OCI-M1 (cell line): ENCODE data around the gene RANBP10.
"Not testable (repeated sequence)": the region's sequence is repeated elsewhere in the genome, so short reads cannot be mapped to it uniquely, and the experiment has no call there.

Experiments
- DNase-seq: peaks from one replicate; lab custom pipeline; 2025; lab: John Stamatoyannopoulos, UW

Gene RANBP10

DNA sequence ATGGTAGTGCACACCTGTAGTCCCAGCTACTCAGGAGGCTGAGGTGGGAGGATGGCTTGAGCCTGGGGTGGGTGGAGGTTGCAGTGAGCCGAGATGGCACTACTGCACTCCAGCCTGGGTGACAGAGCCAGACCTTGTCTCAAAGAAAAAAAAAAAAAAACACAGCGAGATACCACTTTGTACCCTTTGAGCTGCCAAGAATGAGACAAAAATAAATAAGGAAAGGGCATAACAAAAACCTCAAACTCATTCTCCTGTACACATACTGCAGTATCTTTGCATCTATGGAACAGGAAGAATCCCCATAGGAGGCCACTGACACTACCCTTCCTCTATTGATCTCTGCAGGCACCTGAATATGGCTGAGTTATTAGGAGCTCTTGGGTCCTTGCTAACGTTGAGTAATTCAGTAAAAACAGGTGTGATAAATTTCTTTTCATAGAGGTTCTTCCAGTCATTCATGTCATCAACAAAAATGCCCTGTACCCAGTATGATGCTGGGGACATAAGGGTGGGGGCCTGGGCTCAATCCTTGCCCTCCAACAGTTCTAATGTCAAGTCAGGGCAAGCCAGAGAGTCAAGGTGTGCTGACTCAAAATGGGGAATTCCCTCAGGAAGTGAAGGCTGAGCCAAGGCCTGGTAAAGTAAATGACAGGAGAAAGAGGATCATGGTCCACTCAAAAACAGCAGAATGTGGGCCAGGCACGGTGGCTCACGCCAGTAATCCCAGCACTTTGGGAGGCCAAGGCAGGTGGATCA, 26.9 kb downstream of the RANBP10 start:
- no peak for DNase-seq

DNA sequence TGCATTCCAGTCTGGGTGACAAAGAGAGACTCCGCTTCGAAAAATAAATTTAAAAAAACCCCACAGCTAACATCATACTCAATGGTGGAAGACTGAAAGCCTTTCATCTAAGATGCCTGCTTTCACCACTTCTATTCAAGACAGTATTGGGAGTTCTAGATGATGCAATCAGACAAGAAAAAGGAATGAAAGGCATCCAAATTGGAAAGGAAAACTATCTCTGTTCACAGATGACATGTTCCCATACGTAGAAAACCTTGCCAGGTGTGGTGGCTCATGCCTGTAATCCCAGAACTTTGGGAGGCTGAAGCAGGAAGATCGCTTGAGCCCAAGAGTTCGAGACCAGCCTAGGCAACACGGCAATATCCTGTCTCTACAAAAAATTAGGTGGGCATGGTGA, 31.1 kb downstream of the RANBP10 start:
- no peak for DNase-seq

DNA sequence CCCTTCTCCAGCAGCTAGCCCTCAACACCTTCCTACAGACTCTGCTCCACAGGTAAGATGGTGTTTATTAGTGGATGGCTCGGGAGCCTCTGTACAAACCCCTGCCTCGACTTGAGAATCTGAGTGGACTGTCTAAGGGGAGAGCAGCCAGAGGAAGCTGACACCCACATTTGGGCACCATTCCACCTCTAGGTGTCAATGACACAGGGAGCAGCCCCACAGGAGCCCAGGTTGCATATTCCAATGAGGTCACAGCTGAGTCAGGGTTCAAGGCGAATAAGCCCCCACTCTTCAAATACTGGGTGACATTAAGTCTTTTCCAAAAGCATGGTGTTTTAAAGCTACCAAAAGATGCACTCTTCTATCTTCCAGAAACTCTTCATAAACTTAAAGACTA, 31.9 kb downstream of the RANBP10 start:
- DNase-seq, result no peak

DNA sequence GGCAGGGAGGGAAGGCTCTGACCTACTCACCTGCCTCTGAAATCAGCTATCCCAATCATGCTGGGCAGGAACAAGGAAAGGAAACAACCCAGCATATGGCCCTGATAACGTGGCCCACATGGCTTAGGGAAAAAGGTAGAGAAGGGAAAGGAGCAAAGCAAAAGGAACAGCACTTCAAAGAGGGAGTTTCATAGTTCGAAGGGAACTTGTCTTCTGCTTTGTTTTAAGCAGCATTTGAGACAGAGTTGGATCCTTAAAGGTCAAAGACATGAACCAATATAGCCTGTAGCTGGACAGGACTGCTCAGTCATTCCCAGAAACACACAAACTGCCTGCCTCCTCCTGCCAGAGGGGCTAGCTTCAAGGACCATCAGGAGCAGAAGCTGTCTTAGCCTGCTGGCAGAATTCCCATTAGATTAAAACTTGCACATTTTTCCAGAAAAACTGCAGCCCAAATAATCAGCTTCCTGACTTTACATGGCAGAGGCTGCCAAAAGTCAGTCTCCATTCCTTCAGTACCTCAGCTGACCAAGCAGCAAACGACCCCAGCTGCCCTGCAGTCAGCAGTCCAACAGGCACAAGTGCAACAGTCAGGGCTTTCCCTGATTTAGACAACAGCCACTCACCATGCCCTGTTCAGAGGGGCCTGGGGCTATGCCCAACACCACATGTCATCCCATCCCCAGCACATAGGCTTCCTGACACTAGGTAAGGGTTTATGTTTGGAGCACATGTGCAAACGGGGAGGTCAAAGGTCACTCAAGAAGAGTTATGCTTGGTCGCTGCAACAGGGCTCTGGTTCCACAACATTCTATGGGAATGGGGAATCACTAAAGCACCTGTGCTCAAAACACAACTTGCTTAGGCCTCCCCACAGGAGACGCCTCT, 32.5 kb downstream of the RANBP10 start:
- no peak for DNase-seq

DNA sequence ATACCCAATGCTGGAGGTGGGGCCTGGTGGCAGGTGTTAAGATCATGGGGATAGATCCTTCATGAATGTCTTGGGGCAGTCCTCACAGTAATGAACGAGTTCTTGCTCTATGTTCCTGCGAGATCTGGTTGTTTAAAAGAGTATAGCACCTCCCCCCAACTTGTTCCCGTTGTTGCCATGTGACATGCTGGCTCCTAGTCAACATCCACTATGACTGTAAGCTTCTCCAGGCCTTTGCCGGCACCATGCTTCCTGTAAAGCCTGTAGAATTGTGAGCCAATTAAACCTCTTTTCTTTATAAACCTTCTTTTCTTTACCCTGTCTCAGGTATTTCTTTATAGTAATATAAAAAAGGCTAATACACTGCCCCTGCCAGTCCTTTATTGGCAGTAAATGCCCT, 33.3 kb downstream of the RANBP10 start:
- no peak for DNase-seq

DNA sequence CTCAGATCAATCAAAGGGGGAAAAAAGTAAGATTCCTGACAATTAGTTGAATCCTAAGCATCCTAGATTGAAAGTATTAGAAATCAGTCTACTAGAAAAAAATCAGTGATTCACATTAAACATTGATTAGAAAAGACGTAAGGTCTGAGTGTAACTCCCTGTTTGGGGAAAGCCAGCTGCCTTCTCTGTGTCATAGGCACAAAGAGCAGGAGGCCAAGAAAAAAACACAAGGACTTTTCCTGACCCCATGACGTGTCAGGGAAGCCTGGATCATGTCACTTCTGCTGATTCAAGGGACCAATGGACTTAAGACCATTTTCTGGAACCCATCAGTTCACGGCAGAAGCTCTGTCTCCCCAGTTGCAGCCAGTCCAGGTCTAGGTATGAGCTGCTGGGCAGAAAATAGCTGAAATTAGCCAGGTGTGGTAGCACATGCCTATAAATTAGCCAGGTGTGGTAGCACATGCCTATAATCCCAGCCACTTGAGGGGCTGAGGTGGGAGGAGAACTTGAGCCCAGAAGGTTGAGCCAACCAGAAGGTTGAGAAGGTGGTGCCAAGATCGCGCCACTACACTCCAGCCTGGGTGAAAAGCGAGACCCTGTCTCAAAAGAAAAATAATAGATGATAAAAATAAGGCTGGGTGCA, 35.9 kb downstream of the RANBP10 start:
- no peak for DNase-seq

DNA sequence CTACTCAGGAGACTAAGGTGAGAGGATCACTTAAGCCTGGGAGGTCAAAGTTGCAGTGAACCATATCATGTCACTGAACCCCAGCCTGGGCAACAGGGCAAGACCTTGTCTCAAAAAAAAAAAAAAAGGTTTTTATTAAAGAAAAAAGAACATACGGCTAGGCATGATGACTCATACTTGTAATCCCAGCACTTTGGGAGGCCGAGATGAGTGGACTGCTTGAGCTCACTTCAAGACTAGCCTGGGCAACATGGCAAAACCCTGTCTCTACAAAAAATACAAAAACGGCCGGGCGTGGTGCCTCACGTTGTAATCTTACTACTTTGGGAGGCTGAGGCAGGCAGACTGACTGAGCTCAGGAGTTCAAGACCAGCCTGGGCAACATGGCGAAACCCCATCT, 38.4 kb downstream of the RANBP10 start:
- no peak for DNase-seq

DNA sequence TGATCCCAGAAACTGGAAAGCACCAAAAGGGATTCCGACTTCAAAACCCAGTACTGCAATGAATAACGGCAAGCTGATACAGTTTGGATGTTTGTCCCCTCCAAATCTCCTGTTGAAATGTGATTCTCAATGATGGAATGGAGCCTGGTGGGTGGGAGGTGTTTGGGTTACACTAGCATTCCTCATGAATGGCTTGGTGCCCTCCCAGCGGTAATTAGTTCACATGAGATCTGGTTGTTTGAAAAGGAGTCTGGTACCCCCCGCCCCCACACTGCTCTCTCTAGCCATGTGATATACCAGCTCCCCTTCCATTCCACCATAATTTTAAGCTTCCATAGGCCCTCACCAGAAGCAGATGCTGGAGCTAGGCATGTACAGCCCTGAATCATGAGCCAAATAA, 40.1 kb downstream of the RANBP10 start:
- DNase-seq, result no peak

DNA sequence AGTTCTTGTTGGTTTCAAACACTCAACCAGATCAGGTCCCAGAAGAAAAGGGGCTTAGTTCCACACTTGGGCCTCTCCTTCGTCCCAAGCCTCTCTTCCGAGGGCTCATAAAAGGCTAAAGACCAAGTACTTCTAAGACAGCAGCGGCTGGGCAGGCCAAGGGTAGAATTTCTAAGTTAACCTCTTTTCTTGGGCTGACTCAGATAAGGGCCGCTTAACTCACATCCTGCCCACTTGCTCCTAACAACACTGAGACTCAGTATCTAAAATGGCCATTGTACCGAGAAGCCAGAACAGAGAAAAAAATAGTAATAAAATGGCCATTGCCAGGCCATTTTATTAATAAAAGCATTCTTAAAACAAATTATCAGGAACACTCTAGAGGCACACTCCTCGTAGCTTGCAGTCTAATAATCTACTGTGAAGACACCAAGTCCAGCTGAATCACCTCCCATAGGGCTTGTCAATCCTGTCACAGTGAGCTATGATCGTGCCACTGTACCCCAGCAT, 42.1 kb downstream of the RANBP10 start:
- DNase-seq, result no peak

DNA sequence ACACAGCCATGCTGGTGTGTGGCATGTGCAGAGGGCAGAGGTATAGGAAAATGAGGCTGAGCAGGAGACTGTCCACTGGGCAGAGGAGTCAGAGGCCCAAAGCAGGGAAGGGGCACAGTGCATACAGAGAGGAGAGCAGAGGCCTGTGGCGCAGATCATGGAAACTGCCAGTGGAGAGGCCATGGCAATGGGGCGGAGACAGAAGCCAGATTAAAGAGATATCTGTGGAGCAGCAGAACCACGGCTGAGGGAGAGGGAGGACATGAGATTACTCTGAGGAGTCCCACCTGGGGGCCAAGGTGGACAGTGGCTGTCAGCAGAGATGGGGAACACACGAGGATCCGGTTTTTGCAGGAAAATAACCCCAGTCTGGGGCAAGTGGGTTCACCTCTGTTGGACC, 43.3 kb downstream of the RANBP10 start:
- no peak for DNase-seq

DNA sequence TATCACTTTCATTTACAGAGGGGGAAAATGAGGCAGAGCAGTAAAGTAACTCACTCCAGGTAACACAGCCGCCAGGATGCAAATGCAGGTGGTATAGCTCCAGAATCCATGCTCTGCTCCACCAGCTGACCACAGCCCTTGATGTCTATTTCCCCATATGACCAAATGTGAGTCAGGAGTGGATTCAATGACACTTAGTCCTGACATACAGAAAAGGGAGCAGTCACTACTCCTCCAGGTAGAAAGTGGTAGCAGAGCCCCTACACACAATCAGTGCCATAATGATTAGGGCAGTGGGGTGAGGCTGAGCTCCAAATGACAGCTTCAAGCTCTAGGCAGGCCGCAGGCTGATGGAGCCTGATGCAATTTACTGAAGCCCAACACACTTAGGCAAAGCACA, 44.0 kb downstream of the RANBP10 start:
- no peak for DNase-seq

DNA sequence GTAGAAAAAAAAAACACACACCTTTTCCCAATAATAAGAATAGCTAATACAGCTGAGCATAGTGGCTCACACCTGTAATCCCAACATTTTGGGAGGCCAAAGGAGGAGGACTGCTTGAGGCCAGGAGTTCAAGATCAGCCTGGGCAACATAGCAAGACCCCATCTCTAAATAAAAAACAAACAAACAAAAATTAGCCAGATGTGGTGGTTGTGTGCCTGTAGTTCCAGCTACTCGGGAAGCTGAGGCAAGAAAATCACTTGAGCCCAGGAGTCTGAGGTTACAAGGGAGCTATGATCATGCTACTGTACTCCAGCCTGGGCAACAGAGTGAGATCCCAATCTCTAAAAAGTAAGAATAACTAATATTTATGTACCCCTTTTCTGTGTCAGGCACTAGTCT, 44.4 kb downstream of the RANBP10 start:
- no peak for DNase-seq

DNA sequence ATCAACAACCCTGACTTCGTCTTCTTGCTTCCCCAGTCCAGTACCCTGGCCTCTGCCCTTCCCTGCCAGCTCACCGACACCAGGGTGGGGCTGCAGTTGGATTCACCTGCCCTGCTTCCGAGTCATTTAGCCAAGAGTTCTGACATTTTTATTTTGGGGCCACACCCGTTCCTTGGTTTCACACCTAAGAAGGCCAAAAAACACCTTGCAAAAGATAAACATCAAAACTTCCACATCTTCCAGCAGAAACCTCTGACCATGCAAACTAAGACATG, 45.5 kb downstream of the RANBP10 start:
- DNase-seq, result no peak

DNA sequence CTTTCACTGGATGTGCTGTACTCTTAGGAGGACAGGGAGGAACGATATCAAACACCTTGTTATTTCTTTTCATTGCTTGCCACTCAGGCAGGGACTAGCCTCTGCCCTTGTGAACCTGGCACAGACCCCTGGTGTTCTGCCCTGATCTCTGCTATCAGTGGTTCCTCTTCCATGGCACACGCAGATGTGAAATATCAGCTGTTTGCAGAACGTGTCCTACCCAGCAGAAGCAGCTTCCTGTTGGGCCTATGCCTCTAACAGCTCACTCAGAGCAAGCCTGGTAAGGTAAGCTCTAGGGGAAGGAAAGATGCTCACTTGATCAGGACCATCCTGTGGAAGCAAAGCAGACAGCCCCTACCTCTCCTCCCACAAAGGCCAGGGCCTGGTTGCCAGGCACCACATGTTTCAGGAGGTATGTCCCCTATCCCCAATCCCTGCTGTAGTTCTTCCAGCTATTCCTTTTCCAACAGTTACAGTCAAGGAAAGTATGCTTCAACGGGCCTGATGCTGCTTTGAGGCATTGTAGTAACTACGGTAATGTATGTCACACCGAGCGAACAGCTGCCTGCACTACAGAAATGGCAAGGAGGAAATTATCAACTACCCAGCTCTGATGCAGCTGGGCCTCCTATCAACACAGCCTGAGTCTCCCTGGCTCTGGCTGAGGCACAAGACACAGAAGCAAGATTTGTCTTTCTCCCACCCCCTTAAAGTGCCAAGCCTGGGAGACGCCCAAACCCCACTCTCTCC, 46.0 kb downstream of the RANBP10 start:
- no peak for DNase-seq

DNA sequence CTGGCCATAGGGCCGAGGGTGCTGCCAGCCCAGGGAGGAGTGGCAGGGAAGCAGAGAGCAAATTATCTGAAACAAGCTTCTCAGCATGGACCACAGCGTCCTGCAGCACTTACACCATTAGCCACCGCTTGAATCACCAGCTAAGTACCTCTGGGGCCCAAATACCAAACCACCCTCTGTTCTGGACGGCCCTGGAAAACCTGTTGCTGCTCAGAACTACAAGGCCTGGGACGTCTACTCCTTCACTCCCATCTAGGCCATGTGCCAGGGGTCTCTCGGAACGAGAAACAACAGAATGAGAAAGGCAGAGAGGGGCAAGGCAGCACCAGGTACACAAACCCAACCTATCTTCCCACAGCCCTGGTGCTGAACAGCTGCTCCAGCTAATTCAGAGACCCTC, 47.4 kb downstream of the RANBP10 start:
- DNase-seq, result no peak

DNA sequence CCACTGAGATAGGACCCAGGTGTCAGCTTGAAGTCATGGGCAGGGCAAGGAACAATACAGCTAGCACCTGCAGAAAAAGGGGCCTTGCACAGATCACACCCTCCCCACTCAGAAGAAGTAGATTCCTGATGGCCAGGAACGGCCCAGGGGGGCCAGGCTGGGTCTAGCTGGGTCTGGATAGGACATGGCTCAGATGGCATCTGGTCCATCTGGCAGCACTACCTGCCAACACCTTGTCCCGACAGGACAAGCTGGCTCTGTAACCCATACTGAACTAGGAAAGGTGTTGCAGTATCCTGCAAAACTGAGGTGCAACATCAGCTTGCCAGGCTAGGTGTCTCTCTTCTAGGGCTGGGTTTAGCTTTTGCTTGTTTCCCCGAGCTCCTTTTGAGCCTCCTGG, 48.4 kb downstream of the RANBP10 start:
- no peak for DNase-seq

DNA sequence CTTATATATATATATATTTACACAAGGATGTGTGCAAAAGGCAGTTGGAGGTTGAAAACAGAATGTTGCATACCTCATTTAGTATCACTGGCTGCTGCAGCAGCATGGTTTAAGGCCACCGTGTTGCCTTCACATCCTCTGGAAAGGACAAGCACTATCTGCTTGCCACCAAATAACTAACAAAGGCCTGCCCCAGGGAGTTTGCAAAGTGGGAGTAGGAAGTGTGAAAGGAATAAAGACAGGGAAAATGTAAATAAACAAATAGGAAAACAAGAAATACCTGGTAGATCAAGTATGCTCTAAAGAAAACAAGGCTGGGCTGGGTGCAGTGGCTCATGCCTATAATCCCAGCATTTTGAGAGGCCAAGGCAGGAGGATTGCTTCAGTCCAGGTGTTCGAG, 53.7 kb downstream of the RANBP10 start:
- no peak for DNase-seq

DNA sequence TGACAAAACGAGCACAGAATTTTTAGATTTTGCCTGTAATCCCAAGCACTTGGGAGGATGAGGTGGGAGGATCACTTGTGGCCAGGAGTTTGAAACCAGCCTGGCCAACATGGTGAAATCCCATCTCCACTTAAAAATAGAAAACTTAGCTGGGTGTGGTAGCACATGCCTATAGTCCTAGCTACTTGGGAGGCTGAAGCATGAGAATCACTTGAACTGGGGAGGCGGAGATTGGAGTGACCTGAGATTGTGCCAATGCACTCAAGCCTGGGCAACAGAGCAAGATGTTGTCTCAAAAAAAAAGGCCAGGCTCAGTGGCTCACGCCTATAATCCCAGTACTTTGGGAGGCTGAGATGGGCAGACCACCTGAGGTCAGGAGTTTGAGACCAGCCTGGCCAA, 55.0 kb downstream of the RANBP10 start:
- not testable (repeated sequence) for DNase-seq

DNA sequence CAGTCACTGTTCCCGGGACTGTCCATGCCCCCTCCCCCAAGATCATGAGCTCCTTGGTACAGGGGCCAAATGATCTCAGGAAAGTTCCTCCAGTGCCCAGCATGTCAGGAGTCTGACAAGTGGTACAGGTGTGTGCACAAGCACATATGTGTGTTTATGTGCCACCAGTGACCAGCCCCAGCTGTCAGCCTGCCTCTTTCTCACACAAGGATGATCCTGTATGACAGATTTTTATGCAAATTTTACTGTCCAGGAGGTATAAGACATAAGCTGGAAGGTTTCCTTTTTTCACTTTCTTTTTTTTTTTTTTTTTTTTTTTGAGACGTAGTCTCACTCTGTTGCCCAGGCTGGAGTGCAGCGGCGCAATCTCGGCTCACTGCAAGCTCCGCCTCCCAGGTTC, 55.9 kb downstream of the RANBP10 start:
- DNase-seq, result no peak

DNA sequence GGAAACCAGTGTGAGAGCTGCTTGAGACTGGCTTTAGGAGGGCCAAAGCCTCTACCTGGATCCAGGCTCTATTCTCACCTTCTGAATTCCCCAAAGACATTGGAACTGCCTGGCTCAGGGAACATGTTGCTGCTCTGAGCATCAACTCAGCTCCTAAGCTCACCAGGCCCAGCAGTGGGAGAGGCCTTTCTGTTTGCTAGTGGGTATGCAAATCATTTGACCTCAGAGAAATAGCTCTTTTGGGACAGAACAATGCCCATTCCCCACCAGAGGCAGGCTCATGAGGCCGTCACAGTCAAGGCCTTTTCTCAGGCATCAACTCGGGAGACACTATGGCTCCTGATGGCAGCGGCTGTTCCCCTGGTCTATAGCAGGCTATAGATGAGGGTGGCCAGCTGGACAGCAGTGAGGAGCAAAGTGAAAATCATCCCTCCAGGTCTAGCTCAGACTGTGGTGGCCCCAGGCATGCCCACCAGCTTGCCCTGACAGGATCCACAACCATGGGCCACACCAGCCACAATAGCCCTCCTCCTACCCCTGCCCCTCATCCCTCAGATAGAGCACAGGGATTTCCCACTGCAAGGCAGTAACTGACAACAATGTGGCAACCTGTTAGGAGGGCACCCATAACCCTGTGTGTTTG, 56.8 kb downstream of the RANBP10 start:
- DNase-seq, result no peak

DNA sequence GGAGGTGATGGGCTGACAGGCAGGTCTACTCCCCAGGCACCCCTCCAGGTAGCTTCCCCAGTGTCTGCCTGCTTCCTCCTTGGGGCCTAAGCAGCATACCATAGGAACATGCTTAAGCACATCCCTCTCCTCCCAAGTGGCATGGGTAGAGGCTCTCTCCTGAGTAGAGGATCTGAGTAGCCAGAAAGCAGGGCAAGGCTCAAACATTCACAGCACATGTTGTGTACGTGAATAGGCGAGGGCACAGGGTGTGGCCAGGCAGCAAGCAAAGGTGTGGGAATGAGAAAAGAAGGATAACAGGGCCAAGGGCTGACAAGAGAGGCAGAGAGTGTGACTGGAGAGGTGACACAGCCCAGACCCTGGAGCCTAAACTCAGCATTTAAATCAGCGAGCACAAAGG, 57.5 kb downstream of the RANBP10 start:
- no peak for DNase-seq

DNA sequence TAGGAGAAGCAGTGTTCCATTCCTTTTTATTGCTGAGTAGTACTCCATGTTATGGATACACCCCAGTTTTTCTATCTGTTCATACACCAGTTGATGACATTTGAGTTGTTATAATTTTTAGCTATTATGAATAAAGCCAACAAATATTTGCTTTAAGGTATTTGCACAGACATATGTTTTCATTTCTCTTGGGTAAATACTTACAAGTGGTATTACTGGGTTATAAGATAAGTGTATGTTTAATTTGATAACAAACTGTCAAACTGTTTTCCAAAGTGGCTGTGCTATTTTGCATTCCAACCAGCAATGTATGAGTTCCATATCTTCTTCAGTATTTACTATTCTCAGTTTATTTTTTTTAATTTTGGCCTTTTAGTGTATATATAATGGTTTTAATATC, 59.5 kb downstream of the RANBP10 start:
- no peak for DNase-seq
